CD4-positive, alpha-beta T cell treated with Interleukin-2 at 100 ng/mL for 4 hours (primary cell): Measurements from ENCODE around the gene MBNL1.
A peak's percentile ranks its signal among the peaks of the same experiment; 100 is the strongest.
"Not testable (repeated sequence)": the region's sequence is repeated elsewhere in the genome, so short reads cannot be mapped to it uniquely, and the experiment has no call there.

ENCODE experiments used
- DNase-seq: peaks from one replicate; pipeline ENCODE4 v3.0.0-alpha.2; 2020; ENCODE audit warnings: low spot score

Gene MBNL1

DNA sequence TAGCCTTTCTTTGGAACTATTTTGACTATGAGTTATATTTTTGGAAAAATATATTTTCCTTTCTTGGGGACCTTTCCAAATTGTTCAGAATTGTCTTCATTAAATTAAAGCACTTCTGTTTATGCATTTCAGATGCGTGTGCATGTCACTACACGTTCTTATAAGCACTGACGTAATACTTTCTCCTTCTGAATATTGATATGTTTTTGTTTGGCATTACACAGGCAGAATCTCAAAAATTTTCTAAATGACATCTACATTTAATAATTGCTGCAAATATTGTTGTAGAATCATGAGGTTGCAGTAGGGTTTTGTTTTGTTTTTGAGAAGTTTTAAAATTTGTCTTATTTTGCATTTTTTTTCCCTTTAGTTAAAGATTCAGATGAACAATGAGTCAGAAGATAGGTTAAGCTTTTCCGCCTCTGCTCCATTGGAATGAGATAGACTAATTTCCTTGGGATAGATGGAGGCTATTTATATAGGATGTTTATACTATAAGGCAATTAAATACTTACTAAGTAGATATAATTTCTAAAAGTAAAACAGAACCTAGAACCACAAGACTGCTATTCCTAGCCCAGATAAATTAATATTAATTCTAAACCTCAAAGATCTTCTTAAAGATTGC lies 110.8 kb downstream of the MBNL1 start:
- DNase-seq, result no peak

DNA sequence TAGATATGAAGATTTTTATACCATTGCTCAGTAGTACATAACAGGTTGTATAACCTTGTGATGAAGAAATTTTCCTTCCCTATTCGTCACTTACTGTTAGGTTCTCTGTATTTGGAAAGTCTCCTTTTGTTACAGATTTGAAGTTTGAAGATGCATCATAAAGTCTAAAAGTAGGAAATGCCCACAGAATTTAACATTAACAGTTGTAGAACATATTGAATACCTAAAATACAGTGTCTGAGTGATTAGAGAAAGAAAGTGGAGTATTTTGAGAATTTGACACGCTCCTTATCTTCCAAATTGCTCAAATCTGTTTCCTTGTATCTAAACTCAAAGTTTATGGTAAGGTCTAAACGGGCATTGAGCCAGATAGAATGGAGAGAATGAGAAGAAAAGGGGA lies 111.3 kb downstream of the MBNL1 start:
- no peak for DNase-seq

DNA sequence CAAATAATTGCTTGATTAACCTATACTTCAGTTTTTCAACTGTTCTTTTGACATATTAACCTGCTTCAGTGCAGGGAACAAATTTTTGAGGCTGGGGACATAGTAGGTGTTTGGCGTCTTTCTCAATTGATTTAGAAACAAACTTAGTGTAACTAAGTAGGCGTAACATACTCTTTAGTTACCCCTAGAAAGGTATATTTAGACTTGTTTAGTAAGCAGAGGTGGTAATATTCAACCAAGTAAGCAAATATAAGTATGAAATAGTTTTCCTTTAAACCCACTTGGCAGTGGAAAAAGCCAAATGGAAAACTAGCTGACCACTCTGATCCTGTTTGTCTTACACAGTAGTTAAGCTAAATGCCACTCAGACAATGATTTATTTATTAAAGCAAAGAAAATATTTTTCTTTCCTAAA lies 113.2 kb downstream of the MBNL1 start:
- DNase-seq, result no peak

DNA sequence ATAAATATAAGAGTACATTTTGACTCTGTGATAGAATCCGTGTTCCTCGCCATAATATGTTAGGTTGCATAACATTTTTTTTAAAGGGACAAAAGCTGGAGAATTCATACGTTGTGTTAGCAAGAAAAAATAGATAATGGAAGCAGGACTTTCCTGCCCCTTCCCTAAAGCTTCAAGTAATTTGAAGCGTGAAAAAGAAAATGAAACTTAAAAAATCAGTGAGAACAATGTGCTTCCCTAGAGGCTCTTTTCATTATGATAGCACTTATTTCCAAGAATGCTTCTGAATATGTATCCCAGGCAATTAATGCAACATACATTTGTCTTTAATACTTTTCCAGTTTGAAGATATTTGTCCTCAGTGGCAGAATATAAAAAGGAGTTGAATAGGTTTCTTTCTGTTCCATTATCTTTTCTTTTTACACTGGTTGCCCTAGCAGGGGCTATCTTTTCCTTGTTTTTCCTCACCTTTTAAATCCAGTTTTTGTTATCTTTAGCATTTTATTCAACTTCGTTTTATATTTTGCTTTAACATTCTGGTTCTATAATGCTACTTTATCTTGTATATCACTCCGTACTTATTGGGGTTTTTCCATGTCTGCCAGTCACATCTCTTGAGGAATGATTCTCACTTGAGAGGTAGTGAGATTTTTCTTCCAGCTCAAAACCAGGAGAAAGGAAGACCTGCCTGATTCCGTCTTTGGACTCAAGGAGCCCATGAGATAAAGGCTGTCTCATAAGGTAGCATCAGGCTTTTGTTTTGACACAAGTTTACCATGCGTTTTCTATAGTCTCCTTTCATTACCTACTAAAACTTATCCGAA lies 113.8 kb downstream of the MBNL1 start:
- no peak for DNase-seq

- no peak for DNase-seq
These were observed 114.4 kb downstream of the MBNL1 start for GRCh38 chr3:152383136-152383606.

DNA sequence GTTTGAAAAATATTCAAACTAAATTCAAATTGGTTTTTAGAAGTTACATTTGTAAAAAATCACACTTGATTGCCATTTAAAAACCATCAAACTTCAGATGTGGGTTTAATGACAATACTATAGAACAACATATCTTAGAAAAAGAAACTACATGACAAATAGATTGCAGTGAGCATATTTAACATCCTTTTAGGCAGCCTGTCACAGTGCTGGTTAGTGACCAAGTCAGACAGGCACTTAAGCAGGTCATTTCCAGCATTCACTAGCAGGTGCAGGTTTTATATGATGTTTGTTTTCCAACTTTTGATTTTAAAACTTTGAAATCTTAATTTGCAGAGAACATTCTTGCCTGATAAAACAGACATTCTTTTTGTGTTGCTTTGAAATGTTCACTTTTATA lies 115.7 kb downstream of the MBNL1 start:
- peak; percentile 23 for DNase-seq

DNA sequence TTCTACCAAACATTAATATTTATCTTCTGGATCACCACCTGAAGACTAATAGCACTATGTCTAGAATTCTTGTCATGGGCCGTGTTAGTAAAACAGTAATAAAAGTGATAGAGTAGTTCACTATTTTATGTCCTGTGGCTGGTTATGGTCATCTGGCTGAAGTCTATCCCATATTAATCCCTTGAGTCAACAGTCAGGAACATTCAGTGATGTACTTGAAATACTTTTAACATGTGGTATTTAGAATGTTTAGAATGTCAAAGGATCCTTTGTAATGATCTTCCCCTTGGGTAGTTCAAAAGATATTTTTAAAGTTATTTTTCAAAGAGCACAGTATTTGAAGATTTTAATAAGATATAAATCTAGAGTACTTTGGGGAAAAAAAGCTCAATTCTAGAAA lies 117.0 kb downstream of the MBNL1 start:
- DNase-seq, result no peak

DNA sequence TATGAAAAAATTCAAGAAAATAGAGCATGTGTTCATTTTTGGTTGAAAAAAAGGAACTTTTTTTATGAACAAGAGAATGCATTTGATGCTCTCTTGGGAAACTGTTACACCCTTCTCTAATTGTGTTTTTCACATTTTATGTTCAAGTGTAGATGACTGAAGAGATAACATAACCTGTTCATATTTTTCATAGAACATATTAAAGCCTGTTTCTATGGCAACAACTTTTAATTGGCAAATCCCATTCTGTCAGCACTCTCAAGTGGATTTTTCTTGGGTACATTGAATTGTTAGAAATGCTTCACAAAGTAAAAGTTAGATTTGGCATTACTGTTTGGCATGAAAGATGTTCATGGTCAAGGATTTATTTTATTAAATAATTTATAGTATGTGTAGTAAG lies 117.5 kb downstream of the MBNL1 start:
- no peak for DNase-seq

DNA sequence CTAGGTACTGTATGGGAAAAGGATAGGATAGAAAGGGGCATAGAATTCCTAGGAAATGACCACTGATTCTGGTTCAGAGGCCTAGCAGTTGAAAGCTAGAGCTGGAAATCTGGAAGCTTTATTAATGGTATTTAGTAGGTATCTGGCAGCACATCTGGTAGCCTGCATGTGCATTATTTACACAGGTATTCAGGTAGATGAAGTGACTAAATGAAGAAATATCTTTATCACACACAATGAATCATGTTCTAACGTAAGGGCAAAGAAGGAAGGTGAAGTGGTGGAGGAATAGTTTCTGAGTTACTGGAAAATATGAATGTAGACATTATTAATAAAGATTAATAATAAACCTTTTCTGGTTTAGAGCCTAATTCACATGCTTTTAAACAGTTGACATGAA lies 119.9 kb downstream of the MBNL1 start:
- DNase-seq, result no peak

DNA sequence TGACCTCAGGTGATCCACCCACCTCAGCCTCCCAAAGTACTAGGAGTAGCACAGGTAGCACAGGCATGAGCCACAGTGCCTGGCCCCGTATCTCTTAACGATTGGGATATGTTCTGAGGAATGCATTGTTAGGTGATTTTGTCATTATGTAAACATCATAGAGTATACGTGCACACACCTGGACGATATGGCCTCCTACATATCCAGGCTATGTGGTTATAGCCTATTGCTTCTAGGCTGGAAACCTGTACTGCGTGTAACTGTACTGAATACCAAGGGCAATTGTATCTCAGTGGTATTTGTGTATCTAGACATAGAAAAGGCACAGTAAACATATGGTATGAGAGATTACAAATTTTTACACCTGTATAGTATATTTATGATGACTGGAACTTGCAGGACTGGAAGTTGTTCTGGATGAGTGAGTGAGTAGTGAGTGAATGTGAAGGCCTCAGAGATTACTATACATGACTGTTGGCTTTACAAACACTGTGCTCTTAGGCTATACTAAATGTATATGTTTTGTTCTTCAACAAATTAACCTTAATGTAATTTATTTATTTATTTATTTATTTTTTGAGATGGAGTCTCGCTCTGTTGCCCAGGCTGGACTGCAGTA lies 120.7 kb downstream of the MBNL1 start:
- DNase-seq, result no peak

DNA sequence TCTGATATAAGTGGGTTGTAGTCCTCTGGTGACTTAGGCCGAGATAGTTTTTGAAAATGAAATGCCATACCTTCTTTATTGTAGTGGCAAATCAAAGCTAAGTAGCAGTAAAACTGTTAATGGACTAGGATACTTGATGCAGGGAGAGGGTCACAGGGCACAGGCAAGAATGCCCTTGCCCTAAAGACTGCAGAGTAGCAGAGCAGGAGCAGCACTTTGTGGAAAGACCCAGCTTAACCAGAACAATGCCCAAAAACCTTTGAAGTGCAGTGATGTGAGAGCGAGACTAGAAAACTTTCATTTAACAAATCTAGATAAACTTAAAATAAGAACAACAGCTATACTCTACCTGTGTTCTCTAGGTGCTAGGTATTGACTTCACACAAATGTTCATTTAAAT lies 121.9 kb downstream of the MBNL1 start:
- no peak for DNase-seq

DNA sequence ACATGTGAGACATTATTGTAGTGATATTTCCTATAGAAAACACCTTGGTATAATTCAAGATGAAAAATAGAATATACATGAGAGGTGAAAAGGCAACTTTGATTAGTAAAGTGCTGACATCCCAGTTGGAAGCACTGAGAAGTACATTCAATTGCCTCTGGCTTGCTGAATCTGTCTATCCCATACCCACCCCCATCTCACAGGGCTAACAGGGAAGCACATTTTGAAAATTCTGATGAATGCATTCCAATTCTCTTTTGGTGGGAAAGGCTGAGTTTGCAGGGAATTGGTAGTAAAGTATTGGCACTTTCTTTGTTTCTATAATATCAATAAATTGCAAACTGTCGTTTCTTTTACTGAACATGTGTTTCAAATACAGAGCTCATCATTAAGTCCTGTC lies 122.9 kb downstream of the MBNL1 start:
- DNase-seq, result no peak

DNA sequence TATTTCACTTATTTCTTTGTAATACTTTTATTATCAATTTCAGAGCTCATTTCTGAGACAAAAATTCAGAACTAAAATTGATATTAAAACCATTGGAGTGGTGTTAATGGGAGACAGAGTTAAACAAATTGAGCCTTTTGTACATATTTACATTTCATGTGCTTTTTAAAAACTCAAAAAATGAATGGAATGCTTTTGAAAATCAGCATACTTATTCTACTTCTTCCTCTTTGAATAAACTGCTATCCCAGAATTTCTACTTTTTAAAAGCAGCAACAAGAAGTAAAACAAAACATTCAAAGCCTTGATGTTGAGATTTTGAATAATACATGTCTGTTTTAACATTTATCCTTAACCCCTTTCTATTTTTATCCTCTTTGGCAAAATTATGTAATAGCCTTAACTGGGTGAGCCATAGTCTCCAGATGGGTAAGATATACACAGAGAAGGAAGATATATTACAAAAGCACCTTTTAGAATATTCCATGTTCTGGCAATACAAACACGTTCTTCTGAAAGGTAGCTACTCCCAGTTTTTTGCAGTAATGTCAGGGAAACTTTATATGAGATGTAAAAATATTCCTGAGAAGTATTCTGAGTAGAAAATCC lies 123.6 kb downstream of the MBNL1 start:
- no peak for DNase-seq

DNA sequence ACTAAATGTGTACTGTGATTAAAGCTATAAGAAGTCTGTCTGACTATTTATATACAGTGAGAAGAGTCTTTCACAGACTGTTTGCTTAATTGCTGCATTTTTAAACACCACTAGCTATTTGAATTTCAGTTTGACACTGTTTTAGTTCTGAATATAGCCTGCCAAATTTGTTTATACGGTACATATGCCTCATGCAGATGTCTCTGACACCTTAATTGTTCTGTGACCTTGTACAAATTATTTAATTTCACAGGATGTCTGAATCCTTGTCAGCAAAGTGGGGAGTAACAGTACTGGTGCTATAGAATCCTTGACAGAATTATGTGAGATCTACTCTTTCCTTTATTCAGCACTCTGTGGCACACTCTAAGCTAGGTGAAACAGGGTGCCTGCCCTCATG lies 125.5 kb downstream of the MBNL1 start:
- DNase-seq, result no peak

- DNase-seq, result no peak
These were observed 127.0 kb downstream of the MBNL1 start for GRCh38 chr3:152395764-152396163.

DNA sequence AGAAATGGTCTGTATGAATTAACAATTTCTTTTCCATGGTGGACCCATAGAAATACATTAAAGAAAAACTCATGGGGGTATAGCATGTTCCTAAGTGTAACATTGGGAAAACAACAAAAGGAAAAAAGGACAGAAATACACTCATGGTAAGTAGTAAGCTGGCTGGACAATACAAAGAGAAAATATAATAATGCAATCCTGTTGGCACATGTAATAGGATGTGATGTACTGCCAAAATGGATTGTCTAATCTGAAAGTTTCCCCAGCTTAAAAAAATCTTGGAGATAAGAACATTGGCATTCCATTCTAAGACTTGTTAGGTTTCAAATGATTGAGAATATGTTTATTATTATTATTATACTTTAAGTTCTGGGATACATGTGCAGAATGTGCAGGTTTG lies 128.1 kb downstream of the MBNL1 start:
- DNase-seq, result no peak

DNA sequence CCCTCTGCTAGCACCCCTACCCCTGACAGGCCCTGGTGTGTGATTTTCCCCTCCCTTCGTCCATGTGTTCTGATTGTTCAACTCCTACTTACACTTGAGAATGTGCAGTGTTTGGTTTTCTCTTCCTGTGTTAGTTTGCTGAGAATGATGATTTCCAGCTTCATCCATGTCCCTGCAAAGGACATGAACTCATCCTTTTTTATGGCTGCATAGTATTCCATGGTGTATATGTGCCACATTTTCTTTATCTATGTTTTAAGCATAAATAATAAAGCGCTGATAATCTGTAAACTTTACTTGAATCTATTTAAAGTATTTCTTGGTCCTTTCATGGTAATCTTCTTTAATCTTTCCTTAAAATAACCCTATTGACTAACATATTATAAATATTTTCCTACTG lies 128.6 kb downstream of the MBNL1 start:
- DNase-seq, result not testable (repeated sequence)

DNA sequence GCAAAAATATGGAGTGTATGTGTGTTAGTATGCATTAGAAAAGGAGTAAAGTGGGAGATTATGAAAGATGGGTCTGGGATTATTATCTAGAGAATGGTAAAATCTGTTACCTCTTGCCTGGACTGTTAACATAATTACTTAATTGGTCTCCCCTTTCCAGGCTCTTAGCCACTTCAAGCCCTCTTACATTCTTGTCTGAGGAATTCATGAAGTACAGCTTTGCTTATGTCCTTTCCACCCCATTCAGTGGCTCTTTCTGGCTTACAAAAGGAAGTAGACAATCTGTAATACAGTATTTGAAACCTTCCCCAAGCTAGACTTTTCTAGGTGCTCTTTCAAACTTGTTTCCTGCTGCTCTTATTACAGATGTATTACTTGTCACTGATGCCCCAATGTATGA lies 129.8 kb downstream of the MBNL1 start:
- no peak for DNase-seq

DNA sequence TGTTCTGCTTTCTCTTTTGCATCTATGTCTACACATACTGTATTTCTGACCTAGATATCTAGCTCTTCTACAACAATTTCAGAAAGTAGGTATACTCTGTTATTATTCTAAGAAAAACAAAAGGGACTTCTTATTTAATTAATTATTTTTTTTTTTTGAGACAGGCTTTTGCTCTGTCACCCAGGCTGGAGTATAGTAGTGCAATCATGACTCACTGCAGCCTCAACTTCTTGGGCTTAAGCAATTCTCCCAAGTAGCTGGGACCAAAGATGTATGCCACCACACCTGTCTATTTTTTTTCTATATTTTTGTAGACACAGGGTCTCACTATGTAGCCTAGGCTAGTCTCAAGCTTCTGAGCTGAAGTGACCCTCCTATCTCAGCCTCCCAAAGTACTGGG lies 130.6 kb downstream of the MBNL1 start:
- peak; percentile 49 for DNase-seq

DNA sequence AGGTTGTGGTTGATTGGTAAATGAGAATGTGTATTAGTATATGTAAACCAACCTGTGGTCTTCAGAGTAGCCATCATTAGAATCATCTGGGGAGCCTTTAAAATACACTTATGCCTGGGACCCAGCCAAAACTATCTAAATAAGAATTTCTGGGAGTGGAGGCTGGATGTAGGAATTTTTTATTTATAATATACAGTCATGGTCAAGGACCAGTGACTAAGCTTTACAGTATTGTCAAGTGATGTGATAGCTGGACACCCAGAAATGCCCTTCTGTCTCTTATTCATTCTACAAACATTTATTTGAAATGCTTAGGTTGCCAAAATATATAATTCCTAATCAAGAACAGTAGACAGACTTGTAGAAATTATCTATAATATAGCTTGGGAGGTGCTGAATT lies 132.2 kb downstream of the MBNL1 start:
- no peak for DNase-seq

DNA sequence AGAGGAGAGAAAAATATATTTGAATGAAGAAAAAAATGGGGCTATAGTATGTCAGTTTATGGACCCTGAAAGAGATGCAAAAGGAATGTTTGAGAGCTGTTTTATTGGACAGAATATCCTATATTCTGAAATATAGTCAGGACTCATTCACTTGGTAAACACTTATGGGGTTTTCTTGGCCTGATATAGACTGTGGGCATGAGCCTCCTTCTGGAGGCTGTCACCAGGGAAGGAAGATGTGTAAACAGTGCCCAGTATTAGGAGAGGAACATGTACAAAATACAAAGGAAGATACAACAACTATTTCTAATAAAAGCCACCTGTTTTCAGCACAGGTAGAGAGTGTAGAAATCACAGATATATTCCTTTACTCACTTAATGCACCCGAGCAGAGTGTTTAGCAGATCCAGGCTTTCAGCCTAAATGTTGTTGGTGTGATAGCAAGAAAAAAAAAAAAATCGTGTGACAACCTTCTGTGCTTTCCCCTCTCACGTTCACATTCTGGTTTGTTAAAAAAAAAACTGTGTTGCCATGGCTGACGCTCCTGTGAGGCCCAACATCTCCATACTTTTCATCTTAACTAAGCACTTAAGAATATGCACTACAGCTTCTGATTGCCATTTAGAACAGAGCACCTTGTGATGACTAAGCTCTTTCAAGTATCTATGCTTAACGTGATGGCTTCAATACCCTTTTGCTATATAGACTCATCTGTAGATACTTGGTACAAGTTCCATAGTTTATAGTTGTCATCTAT lies 134.1 kb downstream of the MBNL1 start:
- DNase-seq, result peak; percentile 57

DNA sequence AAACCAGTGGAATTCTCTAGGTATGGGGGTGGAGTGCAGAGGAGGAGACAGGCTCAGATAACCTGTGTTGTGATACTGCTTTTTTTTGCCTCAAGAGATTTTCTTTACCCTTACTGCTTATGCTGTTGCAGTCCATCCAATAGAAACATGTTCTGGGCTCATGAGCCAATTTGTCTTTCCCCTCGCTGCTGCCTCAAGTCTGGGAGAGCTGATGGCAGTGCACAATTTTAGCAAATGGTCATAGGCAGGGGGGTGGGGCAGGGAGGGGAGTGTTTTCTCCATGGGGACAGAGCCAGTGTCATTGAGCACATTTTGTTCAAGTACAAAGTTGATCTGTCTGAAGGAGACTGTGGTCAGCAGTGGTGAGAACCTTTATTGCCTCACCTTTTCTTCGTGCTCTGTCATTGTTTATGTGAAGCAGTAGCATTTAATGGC lies 134.9 kb downstream of the MBNL1 start:
- DNase-seq, result no peak
